Osteoblast (primary cell): Measurements from ENCODE around the gene SELP. TPM values are rescaled to one million over a fixed set of nuclear protein-coding genes. Genes with fewer than 3 reads are reported as not detected.

Experiments used
- DNase-seq: peaks from one replicate; pipeline ENCODE4 v3.0.0; 2011; ENCODE audit warnings: low spot score, mixed read lengths; ENCODE audit not compliant: insufficient read length; ENCODE audit errors: missing footprints
- H2AFZ ChIP-seq: 2 replicates; pipeline ENCODE4 v1.6.0; 2011; ENCODE audit warnings: mild to moderate bottlenecking, low read length
- H3K27ac ChIP-seq: 2 replicates; pipeline ENCODE4 v1.5.1; 2011; ENCODE audit warnings: mild to moderate bottlenecking, low read depth, low read length, moderate library complexity
- H3K27me3 ChIP-seq: 2 replicates; pipeline ENCODE4 v1.6.0; 2012; ENCODE audit warnings: mild to moderate bottlenecking, control low read depth, inconsistent platforms, low read length, moderate library complexity; ENCODE audit not compliant: insufficient read depth
- H3K36me3 ChIP-seq: 2 replicates; pipeline ENCODE4 v1.5.1; 2011; ENCODE audit warnings: mild to moderate bottlenecking, low read length, control low read depth, moderate library complexity; ENCODE audit not compliant: insufficient read depth
- H3K4me1 ChIP-seq: 2 replicates; pipeline ENCODE4 v1.5.1; 2011; ENCODE audit warnings: mild to moderate bottlenecking, low read length, control low read depth, moderate library complexity; ENCODE audit not compliant: insufficient read depth
- H3K4me2 ChIP-seq: 2 replicates; pipeline ENCODE4 v1.6.0; 2011; ENCODE audit warnings: mild to moderate bottlenecking, low read length; ENCODE audit not compliant: insufficient read depth
- H3K4me3 ChIP-seq: fragments of 200-600 bp; sonication (generic); 3 replicates; pipeline ENCODE4 v1.5.1; 2012; ENCODE audit warnings: mild to moderate bottlenecking, low read length, inconsistent platforms; ENCODE audit not compliant: insufficient read depth
- H3K79me2 ChIP-seq: 2 replicates; pipeline ENCODE4 v1.6.0; 2012; ENCODE audit warnings: mild to moderate bottlenecking, low read length, control low read depth, inconsistent platforms; ENCODE audit not compliant: insufficient read depth
- H3K9me3 ChIP-seq: 2 replicates; pipeline ENCODE4 v1.5.1; 2011; ENCODE audit warnings: low read depth, low read length, control low read depth
- H4K20me1 ChIP-seq: 2 replicates; pipeline ENCODE4 v1.6.0; 2012; ENCODE audit warnings: mild to moderate bottlenecking, low read length, control low read depth; ENCODE audit not compliant: insufficient read depth
- CTCF ChIP-seq: IDR thresholded peaks from 2 replicates; pipeline ENCODE4 v1.5.1; 2011; ENCODE audit warnings: mild to moderate bottlenecking, low read depth, low read length, moderate library complexity; ENCODE audit errors: extremely low read depth
- total RNA-seq: library from RNA; depleted of rRNA; stranded (reverse); fragments of >200 nt; gene quantifications from 2 replicates; pipeline ENCODE4 v1.2.3, GENCODE V29; 2012

Gene SELP
- total RNA-seq, 1 donor = not detected

GRCh38 chr1:169608226-169608625 lies 21.7 kb downstream of the SELP start:
- Histone ChIP-seq H3K4me1 (no peaks in the 10 kb centered on the region), H3K9me3 (no peaks in the 10 kb centered on the region), H3K4me2 (no peak overlapping the region), H3K79me2 (no peaks in the 10 kb centered on the region), H3K36me3 (no peaks in the 10 kb centered on the region), H3K27me3 (peaks cover 1% of the 10 kb centered on the region), H4K20me1 (no peaks in the 10 kb centered on the region), H3K27ac (no peak overlapping the region), H2AFZ (no peak overlapping the region), H3K4me3 (no peak overlapping the region)
- DNase-seq = no peak
- TF ChIP-seq CTCF = no peak

GRCh38 chr1:169604781-169605560 lies 25.0 kb downstream of the SELP start:
- H3K4me3 ChIP-seq = no peak overlapping the region
- no peaks in the 10 kb centered on the region for H3K4me1 ChIP-seq
- H3K4me2 ChIP-seq = no peak overlapping the region
- no peaks in the 10 kb centered on the region for H3K79me2 ChIP-seq
- H3K36me3 ChIP-seq = no peaks in the 10 kb centered on the region
- no peak for TF ChIP-seq CTCF
- no peaks in the 10 kb centered on the region for H3K9me3 ChIP-seq
- no peak for DNase-seq
- no peak overlapping the region for H2AFZ ChIP-seq
- no peaks in the 10 kb centered on the region for H3K27me3 ChIP-seq
- no peaks in the 10 kb centered on the region for H4K20me1 ChIP-seq
- H3K27ac ChIP-seq = no peak overlapping the region

- H3K4me1 ChIP-seq = no peaks in the 10 kb centered on the region
- peak; percentile 46 for TF ChIP-seq CTCF
- no peak overlapping the region for H3K4me2 ChIP-seq
- no peaks in the 10 kb centered on the region for H3K27me3 ChIP-seq
- no peaks in the 10 kb centered on the region for H3K9me3 ChIP-seq
- H2AFZ ChIP-seq = no peak overlapping the region
- no peaks in the 10 kb centered on the region for H3K79me2 ChIP-seq
- H4K20me1 ChIP-seq = no peaks in the 10 kb centered on the region
- no peaks in the 10 kb centered on the region for H3K36me3 ChIP-seq
- DNase-seq = peak; percentile 58
- no peak overlapping the region for H3K4me3 ChIP-seq
- no peak overlapping the region for H3K27ac ChIP-seq
These were observed 28.6 kb downstream of the SELP start for GRCh38 chr1:169601096-169601881.
